ENCODE measurements around the gene LGI1.

Gene LGI1

GRCh38 chr10:93757801-93758507, at the start of gene LGI1:
TSS of gene LGI1 (plus strand) at chr10:93757936. CDS start at chr10:93758145, 209 bp downstream.
- no peak for DNase-seq

GRCh38 chr10:93710333-93710909, 47.3 kb upstream of the LGI1 start:
- no peak for DNase-seq

GRCh38 chr10:93711891-93712290, 45.8 kb upstream of the LGI1 start:
- DNase-seq, result no peak

GRCh38 chr10:93712593-93712992, 45.1 kb upstream of the LGI1 start:
- DNase-seq, result no peak

- peak; percentile 13 for DNase-seq
Observed at GRCh38 chr10:93715345-93715744, 42.4 kb upstream of the LGI1 start.

- no peak for DNase-seq
Observed at GRCh38 chr10:93716766-93717165, 41.0 kb upstream of the LGI1 start.

- DNase-seq, result peak; percentile 37
Observed at GRCh38 chr10:93718937-93719725, 38.6 kb upstream of the LGI1 start.

GRCh38 chr10:93719901-93720300, 37.8 kb upstream of the LGI1 start:
- DNase-seq, result no peak

- DNase-seq, result no peak
Observed at GRCh38 chr10:93722550-93722949, 35.2 kb upstream of the LGI1 start.

- DNase-seq, result no peak
Observed at GRCh38 chr10:93723153-93723552, 34.6 kb upstream of the LGI1 start.

- no peak for DNase-seq
Observed at GRCh38 chr10:93726024-93726423, 31.7 kb upstream of the LGI1 start.

- DNase-seq, result no peak
Observed at GRCh38 chr10:93741367-93741766, 16.4 kb upstream of the LGI1 start.

GRCh38 chr10:93742633-93743349, 14.9 kb upstream of the LGI1 start:
- DNase-seq, result peak; percentile 87

- DNase-seq, result peak; percentile 67
Observed at GRCh38 chr10:93745408-93746065, 12.2 kb upstream of the LGI1 start.

- DNase-seq, result peak; percentile 12
Observed at GRCh38 chr10:93746844-93747284, 10.9 kb upstream of the LGI1 start.

GRCh38 chr10:93749218-93749799, 8.4 kb upstream of the LGI1 start:
- DNase-seq, result no peak

- DNase-seq, result no peak
Observed at GRCh38 chr10:93751124-93751523, 6.6 kb upstream of the LGI1 start.

GRCh38 chr10:93751832-93752231, 5.9 kb upstream of the LGI1 start:
- no peak for DNase-seq

GRCh38 chr10:93752761-93753160, 5.0 kb upstream of the LGI1 start:
- DNase-seq, result peak; percentile 35

GRCh38 chr10:93753621-93754250, 4.0 kb upstream of the LGI1 start:
- DNase-seq, result no peak

GRCh38 chr10:93754761-93755160, 3.0 kb upstream of the LGI1 start:
- DNase-seq, result no peak

All from suppressor macrophage treated with lipopolysaccharide for 4 hours (primary cell).